Spleen (tissue), 11 donors: ENCODE results near the gene APCDD1L. TPM values are rescaled to one million over a fixed set of nuclear protein-coding genes. Genes with fewer than 3 reads are reported as not detected.
"Not testable (repeated sequence)": the region's sequence is repeated elsewhere in the genome, so short reads cannot be mapped to it uniquely, and the experiment has no call there.

Experiments used
- DNase-seq: peaks from one replicate; pipeline ENCODE4 v3.0.0-alpha.2; 2020
- H3K27ac ChIP-seq, 8 donors: fragments of 200-600 bp; sonication (generic) in 7 of 8; 1 replicate in 4 of 8; 2 replicates in 4 of 8; pipeline versions ENCODE4 v1.5.0 to v1.8.0; 2016 to 2021; ENCODE audit warnings: inconsistent platforms in 4 of 8, mild to moderate bottlenecking in 4 of 8, moderate library complexity in 1 of 8
- H3K27me3 ChIP-seq, 7 donors: fragments of 200-600 bp; sonication (generic) in 6 of 7; replicated peaks in 1 of 7; 1 replicate in 4 of 7; 2 replicates in 3 of 7; pipeline versions ENCODE4 v1.5.0 to v1.8.0; 2016 to 2021; ENCODE audit warnings: inconsistent platforms in 3 of 7, mild to moderate bottlenecking in 1 of 7
- H3K36me3 ChIP-seq, 6 donors: fragments of 200-600 bp; sonication (generic) in 5 of 6; 1 replicate in 4 of 6; 2 replicates in 2 of 6; pipeline versions ENCODE4 v1.5.0 to v1.8.0; 2016 to 2021; ENCODE audit warnings: inconsistent platforms in 2 of 6
- H3K4me1 ChIP-seq, 6 donors: fragments of 200-600 bp; sonication (generic) in 5 of 6; 1 replicate in 3 of 6; 2 replicates in 3 of 6; pipeline versions ENCODE4 v1.5.0 to v1.8.0; 2016 to 2021; ENCODE audit warnings: inconsistent platforms in 3 of 6
- H3K4me3 ChIP-seq, 8 donors: fragments of 200-600 bp; sonication (generic) in 7 of 8; 1 replicate in 4 of 8; 2 replicates in 4 of 8; pipeline versions ENCODE4 v1.5.0 to v1.8.0; 2016 to 2021; ENCODE audit warnings: inconsistent platforms in 4 of 8, mild to moderate bottlenecking in 4 of 8, moderate library complexity in 2 of 8
- H3K9me3 ChIP-seq, 8 donors: fragments of 200-600 bp; sonication (generic) in 7 of 8; 1 replicate in 4 of 8; 2 replicates in 4 of 8; pipeline versions ENCODE4 v1.5.0 to v1.8.0; 2016 to 2021; ENCODE audit warnings: inconsistent platforms in 4 of 8
- POLR2A ChIP-seq, 3 donors: fragments of 450-650 bp; IDR thresholded peaks; one replicate each; pipeline ENCODE4 v1.5.1; 2017; ENCODE audit warnings: antibody characterized with exemption in 3 of 3, mild to moderate bottlenecking in 1 of 3
- POLR2AphosphoS5 ChIP-seq, 3 donors: sonication (generic); formaldehyde crosslinking; IDR thresholded peaks; one replicate each; pipeline ENCODE4 v1.5.1; 2017; ENCODE audit warnings: antibody characterized with exemption in 3 of 3
- WGBS, 5 donors: extraction: QIAGEN DNeasy Blood & Tissue Kit in 3 of 5; methylation state at CpG; one replicate each; pipeline versions ENCODE4 v1.1.5 to v1.1.7; 2013 to 2018; 5-methylcytosine and 5-hydroxymethylcytosine counted together
- intact Hi-C: fragments of 100-400 bp; cut with DNase I; formaldehyde crosslinking; loops from one replicate; pipeline ENCODE4 v1.15.0; 2023; ENCODE audit warnings: low total_unique reads
- polyA plus RNA-seq, 3 donors: library from polyadenylated mRNA; stranded (reverse); fragments of 200-250 nt; gene quantifications; one replicate each; pipeline ENCODE4 v1.2.1, GENCODE V29; 2013
- total RNA-seq, 7 donors: library from RNA; depleted of rRNA in 3 of 7; stranded (reverse); fragments of >200 nt in 3 of 7; fragmentation: NEBNext Ultra II Directional in 4 of 7; extraction: Animal tissue kit (Norgen Biotek cat#: 25700) in 4 of 7; gene quantifications; one replicate each; pipeline versions ENCODE4 v1.1.0 to v1.2.1, GENCODE V29; 2016 to 2021
- TF ChIP-seq, protein P1 (sequence below), 11 experiments: fragments of 200-600 bp in 7 of 11; fragments of 450-650 bp in 4 of 11; sonication (generic) in 4 of 11; IDR thresholded peaks in 8 of 11; conservative IDR thresholded peaks in 3 of 11; 1 replicate in 7 of 11; 2 replicates in 4 of 11; pipeline versions ENCODE4 v1.4.0 to v1.8.0; 2016 to 2021; ENCODE audit warnings: antibody characterized with exemption in 11 of 11, inconsistent platforms in 4 of 11, mild to moderate bottlenecking in 1 of 11
- donor health status: healthy with polysubstance abuse.
- donor health status: DM: no; HTN: no; CAD: no; lungs with moderate emphysema.
- donor health status: DM: no; HTN: no; CAD: no.
- donor health status: Bipolar disorder and iron deficiency.
- donor health status: healthy.
- donor health status: DM: no; HTN: no; CAD: no.
- donor health status: DM: yes; HTN: yes; CAD: no.

APCDD1L gene
- total and polyA plus RNA-seq, 10 donors, result 0.03 to 0.50 TPM; not detected in 8

DNA sequence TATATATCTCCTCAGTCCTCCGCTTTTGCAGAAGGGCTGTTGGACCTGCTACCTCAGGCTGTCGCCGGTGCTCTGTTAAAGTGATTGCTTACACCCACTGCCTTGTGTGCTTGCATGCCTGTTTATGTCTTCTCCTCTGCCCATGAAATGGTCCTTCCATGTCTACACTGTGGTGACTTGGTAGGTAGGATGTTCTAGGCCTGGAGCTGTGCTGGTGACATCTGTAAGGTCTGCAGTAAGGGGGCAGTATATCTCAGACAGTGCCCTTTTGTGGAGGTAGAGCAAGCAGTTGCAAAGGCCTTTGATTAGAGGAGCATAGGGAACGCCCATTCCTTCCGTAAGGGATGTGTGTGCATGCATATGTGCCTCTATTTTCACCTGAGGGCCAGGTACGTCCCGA lies 85.9 kb downstream of the APCDD1L start:
- TF ChIP-seq POLR2AphosphoS5 (IDR thresholded peaks at IDR 0.05) (no peak), POLR2A (IDR thresholded peaks at IDR 0.05) (no peak)
- TF ChIP-seq, protein P1, sequence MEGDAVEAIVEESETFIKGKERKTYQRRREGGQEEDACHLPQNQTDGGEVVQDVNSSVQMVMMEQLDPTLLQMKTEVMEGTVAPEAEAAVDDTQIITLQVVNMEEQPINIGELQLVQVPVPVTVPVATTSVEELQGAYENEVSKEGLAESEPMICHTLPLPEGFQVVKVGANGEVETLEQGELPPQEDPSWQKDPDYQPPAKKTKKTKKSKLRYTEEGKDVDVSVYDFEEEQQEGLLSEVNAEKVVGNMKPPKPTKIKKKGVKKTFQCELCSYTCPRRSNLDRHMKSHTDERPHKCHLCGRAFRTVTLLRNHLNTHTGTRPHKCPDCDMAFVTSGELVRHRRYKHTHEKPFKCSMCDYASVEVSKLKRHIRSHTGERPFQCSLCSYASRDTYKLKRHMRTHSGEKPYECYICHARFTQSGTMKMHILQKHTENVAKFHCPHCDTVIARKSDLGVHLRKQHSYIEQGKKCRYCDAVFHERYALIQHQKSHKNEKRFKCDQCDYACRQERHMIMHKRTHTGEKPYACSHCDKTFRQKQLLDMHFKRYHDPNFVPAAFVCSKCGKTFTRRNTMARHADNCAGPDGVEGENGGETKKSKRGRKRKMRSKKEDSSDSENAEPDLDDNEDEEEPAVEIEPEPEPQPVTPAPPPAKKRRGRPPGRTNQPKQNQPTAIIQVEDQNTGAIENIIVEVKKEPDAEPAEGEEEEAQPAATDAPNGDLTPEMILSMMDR (IDR thresholded peaks at IDR 0.05 in 8 of 11, conservative IDR thresholded peaks at IDR 0.05 in 3 of 11), result no peak
- no peak overlapping the region for H3K4me3 ChIP-seq
- peaks cover 5 to 45% (median 11%) of the 10 kb centered on the region in 6 donors for H3K4me1 ChIP-seq
- peaks cover 0 to 77% (median 0%) of the 10 kb centered on the region in 6 donors for H3K36me3 ChIP-seq
- DNase-seq, result no peak
- 89 to 97% (median 94%) methylated on average over 7 of the region's 7 CpGs for WGBS, 5 donors
- intact Hi-C loops, result no loop called here
- no peaks in the 10 kb centered on the region for H3K27me3 ChIP-seq
- no peaks in the 10 kb centered on the region for H3K9me3 ChIP-seq
- no peak overlapping the region for H3K27ac ChIP-seq

DNA sequence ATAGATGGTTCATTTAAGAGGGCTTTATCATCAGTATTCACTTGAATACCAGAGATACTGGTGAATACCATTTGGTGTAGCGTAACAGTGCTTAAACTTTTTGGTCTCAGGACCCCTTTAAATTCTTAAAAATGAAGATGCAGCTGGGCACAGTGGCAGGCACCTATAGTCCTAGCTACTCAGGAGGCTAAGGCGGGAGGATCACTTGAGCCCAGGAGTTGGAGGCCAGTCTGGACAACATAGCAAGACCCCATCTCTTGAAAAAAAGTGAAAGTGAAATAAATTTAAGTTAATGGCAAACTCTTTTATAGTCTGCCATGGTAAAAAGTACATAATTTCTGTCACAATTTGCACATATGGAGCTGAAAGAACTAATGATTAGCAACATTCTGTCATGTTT lies 86.8 kb downstream of the APCDD1L start:
- no peaks in the 10 kb centered on the region for H3K9me3 ChIP-seq
- H3K27ac ChIP-seq, result no peak overlapping the region
- TF ChIP-seq, protein P1 (IDR thresholded peaks at IDR 0.05 in 8 of 11, conservative IDR thresholded peaks at IDR 0.05 in 3 of 11), result no peak
- TF ChIP-seq POLR2A (IDR thresholded peaks at IDR 0.05) (no peak), POLR2AphosphoS5 (IDR thresholded peaks at IDR 0.05) (no peak)
- no peak overlapping the region for H3K4me3 ChIP-seq
- H3K4me1 ChIP-seq, result peaks cover 0 to 42% (median 4%) of the 10 kb centered on the region in 6 donors
- no peaks in the 10 kb centered on the region for H3K27me3 ChIP-seq
- intact Hi-C loops, result no loop called here
- 97 to 99% (median 98%) methylated on average over 2 of the region's 2 CpGs for whole genome bisulfite sequencing, 5 donors
- no peak for DNase-seq
- H3K36me3 ChIP-seq, result peaks cover 0 to 75% (median 0%) of the 10 kb centered on the region in 6 donors

DNA sequence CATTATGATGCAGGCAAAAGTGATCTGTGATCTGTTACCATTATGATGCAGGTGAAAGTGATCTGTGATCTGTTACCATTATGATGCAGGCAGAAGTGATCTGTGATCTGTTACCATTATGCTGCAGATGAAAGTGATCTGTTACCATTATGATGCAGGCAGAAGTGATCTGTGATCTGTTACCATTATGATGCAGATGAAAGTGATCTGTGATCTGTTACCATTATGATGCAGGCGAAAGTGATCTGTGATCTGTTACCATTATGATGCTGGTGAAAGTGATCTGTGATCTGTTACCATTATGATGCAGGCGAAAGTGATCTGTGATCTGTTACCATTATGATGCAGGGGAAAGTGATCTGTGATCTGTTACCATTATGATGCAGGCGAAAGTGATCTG lies 87.6 kb downstream of the APCDD1L start:
- H3K27me3 ChIP-seq, H3K9me3 ChIP-seq, H3K27ac ChIP-seq, intact Hi-C loops, DNase-seq, H3K4me3 ChIP-seq: not testable (repeated sequence)
- Histone ChIP-seq H3K4me1 (peaks cover 0 to 34% (median 0%) of the 10 kb centered on the region in 6 donors), H3K36me3 (peaks cover 0 to 81% (median 0%) of the 10 kb centered on the region in 6 donors)
- WGBS, 5 donors, result 79 to 97% (median 94%) methylated on average over 3 of the region's 3 CpGs

DNA sequence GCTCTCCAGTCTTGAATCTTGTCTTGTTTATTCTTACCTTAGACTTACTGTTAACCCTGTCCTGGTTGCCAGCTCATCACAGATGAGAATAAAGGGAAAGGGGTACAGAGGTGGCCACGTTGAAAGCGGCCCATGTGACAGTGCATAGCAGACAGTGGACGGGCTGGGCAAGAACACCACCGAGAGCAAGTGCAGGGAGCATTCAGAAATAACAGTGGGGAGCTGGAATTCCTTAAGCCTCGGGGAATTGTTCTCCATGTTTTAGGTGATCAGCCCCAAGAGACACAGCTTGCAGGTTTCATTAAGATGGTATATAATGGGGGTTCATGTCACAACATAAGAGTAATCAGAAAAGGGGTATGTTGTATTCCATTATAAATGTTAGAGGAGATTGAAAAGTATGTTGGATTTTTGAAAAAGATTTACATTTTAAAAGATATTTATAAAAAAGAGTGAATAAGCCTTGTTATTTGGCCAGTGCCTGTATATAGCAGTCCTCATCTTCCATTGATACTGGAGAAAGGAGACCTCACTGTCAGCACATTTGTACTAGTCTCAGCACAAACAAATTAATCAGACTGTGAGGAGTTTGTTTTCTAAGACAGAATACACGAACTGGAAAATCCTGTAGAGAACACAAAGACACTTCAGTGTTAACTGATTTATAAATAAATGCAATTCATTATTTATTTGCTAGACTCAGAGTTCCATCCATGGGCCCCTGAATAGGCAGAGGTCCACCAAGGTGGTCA lies 90.8 kb downstream of the APCDD1L start:
- Histone ChIP-seq H3K4me3 (no peak overlapping the region), H3K27me3 (no peaks in the 10 kb centered on the region), H3K27ac (no peak overlapping the region), H3K4me1 (peaks cover 0 to 10% (median 0%) of the 10 kb centered on the region in 6 donors), H3K36me3 (peaks cover 0 to 90% (median 12%) of the 10 kb centered on the region in 6 donors), H3K9me3 (no peaks in the 10 kb centered on the region)
- 84 to 94% (median 89%) methylated on average over 6 of the region's 6 CpGs for WGBS, 5 donors
- no peak for DNase-seq
- intact Hi-C loops, result no loop called here
- TF ChIP-seq, protein P1 (IDR thresholded peaks at IDR 0.05 in 8 of 11, conservative IDR thresholded peaks at IDR 0.05 in 3 of 11), result no peak
- TF ChIP-seq POLR2AphosphoS5 (IDR thresholded peaks at IDR 0.05), result no peak
- no peak for TF ChIP-seq POLR2A (IDR thresholded peaks at IDR 0.05)
